Measurements from ENCODE around the gene TEAD1.

TEAD1 gene

DNA sequence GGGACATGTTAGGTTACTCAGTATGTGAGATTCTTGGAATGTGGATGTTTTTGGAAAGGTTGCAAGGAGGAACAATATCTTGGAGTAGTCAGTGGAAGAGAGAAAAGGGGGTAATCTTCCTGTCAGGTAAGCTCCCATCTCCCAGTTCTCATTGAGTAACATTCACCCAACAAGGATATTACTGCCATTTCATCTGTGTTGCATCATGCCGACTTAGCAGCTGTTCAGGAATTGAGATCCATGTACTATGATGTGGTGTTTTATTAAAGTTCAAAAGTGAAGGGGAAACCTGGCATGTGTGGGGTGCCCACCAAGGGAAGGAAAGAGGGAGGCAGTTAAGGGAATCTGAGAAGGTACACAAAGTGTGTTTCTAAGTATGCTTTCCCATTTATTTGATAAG lies 276.4 kb downstream of the TEAD1 start:
- no peak for DNase-seq
- peaks cover 7 to 16% of the 10 kb centered on the region in 2 donors for H3K9me3 Mint-ChIP-seq
- H3K27ac Mint-ChIP-seq: no peak overlapping the region
- no peaks in the 10 kb centered on the region for H3K4me1 Mint-ChIP-seq
- no peak for ATAC-seq (replicated peaks)
- H3K27me3 Mint-ChIP-seq: peaks cover 15 to 28% of the 10 kb centered on the region in 2 donors
- no peaks in the 10 kb centered on the region for H3K36me3 Mint-ChIP-seq
- H3K4me3 Mint-ChIP-seq: no peak overlapping the region

DNA sequence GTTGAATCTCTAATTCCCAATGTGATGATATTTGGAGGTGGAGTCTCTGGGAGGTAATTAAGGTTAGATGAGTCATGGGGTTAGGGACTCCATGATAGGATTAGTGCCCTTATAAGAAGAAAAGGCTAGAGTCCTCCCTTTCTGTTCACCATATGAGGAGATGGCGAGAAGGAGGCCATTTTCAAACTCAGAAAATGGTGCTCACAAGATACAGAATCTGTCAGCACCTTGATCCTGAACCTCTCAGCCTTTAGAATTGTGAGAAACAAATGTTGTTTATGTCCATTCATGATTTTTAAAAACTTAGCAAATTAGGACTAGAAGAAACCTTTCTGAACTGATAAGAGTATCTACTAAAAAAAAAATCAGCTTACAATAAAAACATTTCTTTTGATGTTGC lies 277.2 kb downstream of the TEAD1 start:
- H3K4me1 Mint-ChIP-seq: no peaks in the 10 kb centered on the region
- peaks cover 15 to 27% of the 10 kb centered on the region in 2 donors for H3K27me3 Mint-ChIP-seq
- peaks cover 10 to 18% of the 10 kb centered on the region in 2 donors for H3K9me3 Mint-ChIP-seq
- no peak overlapping the region for H3K27ac Mint-ChIP-seq
- ATAC-seq (replicated peaks) (no peak), DNase-seq (no peak)
- H3K36me3 Mint-ChIP-seq: no peaks in the 10 kb centered on the region
- H3K4me3 Mint-ChIP-seq: no peak overlapping the region

DNA sequence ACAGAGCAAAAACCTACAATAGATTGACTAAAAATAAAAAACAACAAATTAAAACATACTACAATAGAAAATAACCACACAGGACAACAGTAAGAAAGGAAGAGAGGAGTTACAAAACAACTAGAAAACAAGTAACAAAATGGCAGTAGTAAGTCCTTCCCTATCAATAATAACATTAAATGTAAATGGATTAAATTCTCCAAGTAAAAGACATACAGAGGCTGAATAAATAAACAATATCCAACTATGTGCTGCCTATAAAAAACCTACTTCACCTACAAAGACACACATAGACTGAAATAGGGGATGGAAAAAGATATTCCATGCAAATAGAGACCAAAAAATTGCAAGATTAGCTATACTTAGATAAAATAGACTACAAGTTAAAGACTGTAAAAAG lies 277.9 kb downstream of the TEAD1 start:
- Mint-ChIP-seq H3K9me3 (peaks cover 10 to 17% of the 10 kb centered on the region in 2 donors), H3K36me3 (no peaks in the 10 kb centered on the region), H3K27ac (no peak overlapping the region), H3K4me1 (no peaks in the 10 kb centered on the region), H3K27me3 (peaks cover 15 to 24% of the 10 kb centered on the region in 2 donors), H3K4me3 (no peak overlapping the region)
- ATAC-seq (replicated peaks): no peak
- DNase-seq: no peak

DNA sequence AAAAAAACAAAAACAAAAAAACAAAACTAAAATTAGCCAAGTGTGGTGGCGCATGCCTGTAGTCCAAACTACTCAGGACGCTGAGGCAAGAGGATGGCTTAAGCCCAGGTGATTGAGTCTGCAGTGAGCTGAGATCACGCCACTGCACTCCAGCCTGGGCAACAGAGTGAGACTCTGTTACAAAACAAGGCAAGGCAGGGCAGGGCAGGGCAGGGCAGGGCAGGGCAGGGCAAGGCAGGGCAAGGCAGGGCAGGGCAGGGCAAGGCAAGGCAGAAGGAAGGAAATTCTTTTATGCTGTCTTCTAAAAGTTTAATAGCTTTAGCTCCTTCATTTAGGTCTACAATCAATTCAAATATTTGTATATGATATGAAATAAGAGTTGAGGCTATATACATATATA lies 284.8 kb downstream of the TEAD1 start:
- peaks cover 2 to 4% of the 10 kb centered on the region in 2 donors for H3K9me3 Mint-ChIP-seq
- no peak overlapping the region for H3K27ac Mint-ChIP-seq
- no peak overlapping the region for H3K4me3 Mint-ChIP-seq
- H3K27me3 Mint-ChIP-seq: peaks cover 15 to 17% of the 10 kb centered on the region in 2 donors
- no peaks in the 10 kb centered on the region for H3K36me3 Mint-ChIP-seq
- no peak for DNase-seq
- peaks cover under 1 to 6% of the 10 kb centered on the region in 2 donors for H3K4me1 Mint-ChIP-seq
- ATAC-seq (replicated peaks): no peak

DNA sequence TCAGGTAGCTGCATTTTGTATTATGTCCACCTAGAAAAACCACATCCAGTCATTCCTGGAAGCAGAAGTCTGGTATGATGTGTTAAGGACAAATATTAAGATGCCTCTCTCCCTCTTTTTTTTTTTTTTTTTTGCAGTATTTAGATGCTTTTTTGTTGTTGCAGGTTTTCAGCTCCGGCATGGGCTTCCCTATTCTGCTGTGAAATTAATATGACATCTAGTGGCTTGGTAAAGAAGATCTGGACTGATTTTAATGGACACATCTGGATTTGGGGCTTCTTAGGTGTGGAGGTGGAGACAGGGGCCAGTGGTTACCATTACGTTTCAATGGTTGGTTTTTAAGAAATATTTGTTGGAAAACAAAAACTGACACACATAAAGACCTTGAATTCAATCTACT lies 287.4 kb downstream of the TEAD1 start:
- ATAC-seq (replicated peaks) (no peak), DNase-seq (no peak)
- H3K27ac Mint-ChIP-seq: no peak overlapping the region
- no peaks in the 10 kb centered on the region for H3K9me3 Mint-ChIP-seq
- H3K4me1 Mint-ChIP-seq: peaks cover 2 to 6% of the 10 kb centered on the region in 2 donors
- peaks cover 15 to 20% of the 10 kb centered on the region in 2 donors for H3K27me3 Mint-ChIP-seq
- H3K36me3 Mint-ChIP-seq: no peaks in the 10 kb centered on the region
- no peak overlapping the region for H3K4me3 Mint-ChIP-seq

DNA sequence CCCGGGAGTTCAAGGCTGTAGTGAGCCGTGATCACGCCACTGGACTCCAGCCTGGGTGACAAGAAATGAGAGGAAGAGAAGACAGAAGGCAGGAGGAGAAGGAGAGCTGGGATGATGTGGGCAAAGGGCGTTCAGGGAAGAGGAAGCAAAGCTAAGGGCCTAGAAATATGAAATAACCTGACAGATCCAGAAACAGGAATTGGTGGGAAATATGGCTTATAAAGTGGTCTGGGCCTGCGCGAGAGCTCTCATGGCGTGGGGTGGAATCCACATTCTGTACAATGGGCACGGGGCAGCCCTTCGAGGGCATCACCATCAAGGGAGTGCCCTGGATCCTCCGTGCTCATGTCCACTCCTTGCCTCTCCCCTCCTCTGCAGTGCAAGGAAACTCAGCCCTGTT lies 288.1 kb downstream of the TEAD1 start:
- ATAC-seq (replicated peaks) (no peak), DNase-seq (no peak)
- Mint-ChIP-seq H3K36me3 (no peaks in the 10 kb centered on the region), H3K27me3 (peaks cover 15 to 20% of the 10 kb centered on the region in 2 donors), H3K9me3 (no peaks in the 10 kb centered on the region), H3K4me1 (peaks cover 2 to 6% of the 10 kb centered on the region in 2 donors), H3K27ac (no peak overlapping the region), H3K4me3 (no peak overlapping the region)

DNA sequence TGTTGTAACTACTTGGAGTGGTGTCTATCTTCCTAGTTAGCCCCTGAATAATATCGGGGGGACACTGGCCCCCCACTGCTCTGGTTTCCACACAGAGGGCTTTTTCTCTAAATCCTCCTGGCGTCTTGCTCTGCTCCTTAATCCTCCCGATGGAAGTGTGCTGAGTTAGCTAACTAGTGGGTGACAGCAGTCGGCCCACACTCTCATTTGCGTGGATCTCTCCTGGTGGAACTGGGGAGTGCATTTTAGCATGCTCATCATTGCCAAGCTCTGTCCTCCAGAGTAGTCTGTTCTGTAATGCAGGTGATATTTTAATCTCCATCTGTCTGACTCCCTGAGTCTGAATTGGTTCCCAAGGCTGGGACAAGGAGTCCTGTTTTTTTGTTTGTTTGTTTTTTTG lies 288.8 kb downstream of the TEAD1 start:
- H3K4me3 Mint-ChIP-seq: no peak overlapping the region
- no peaks in the 10 kb centered on the region for H3K9me3 Mint-ChIP-seq
- DNase-seq (no peak), ATAC-seq (replicated peaks) (no peak)
- H3K4me1 Mint-ChIP-seq: peaks cover 2 to 6% of the 10 kb centered on the region in 2 donors
- no peak overlapping the region for H3K27ac Mint-ChIP-seq
- peaks cover 15 to 20% of the 10 kb centered on the region in 2 donors for H3K27me3 Mint-ChIP-seq
- H3K36me3 Mint-ChIP-seq: no peaks in the 10 kb centered on the region

DNA sequence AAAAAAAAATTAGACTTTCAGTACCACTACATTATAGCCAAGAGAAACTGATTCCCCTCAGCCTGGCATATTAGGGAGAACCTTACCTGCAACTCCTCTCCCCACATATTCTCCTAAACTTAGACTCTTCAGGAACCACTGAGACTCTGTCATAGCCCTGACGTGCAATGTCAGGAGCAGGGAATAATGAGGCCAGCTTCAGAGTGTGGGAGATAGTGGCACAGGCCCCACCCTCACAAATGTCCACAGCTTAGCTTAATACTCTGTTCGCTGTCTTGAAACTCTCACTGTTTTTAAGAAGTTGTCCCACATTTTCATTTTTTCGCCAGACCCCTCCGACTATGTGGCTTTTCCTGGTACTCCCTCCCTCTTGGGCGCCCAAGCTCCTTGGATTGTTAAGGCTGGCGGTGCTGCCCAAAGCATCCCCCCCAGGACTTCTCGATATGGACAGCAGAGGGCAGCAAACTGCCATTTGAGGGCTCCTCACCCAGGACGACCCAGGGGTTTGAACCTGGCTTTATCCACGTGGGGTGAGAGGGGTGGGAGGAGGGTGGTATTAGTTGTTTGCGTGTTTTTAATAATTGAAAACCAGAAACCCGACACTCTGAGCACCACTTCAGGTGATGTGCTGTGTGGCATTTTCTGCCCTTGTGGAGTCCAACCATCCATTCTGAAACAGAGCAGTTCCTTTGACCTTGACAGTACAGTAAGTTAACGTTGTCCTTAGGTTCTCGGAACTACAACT lies 289.7 kb downstream of the TEAD1 start:
- H3K9me3 Mint-ChIP-seq: no peaks in the 10 kb centered on the region
- H3K4me3 Mint-ChIP-seq: no peak overlapping the region
- ATAC-seq (replicated peaks): peak; percentile 90 to 95
- peak; percentile 40 for DNase-seq
- H3K36me3 Mint-ChIP-seq: no peaks in the 10 kb centered on the region
- peaks cover 2 to 6% of the 10 kb centered on the region in 2 donors for H3K4me1 Mint-ChIP-seq
- H3K27ac Mint-ChIP-seq: no peak overlapping the region
- peaks cover 15 to 20% of the 10 kb centered on the region in 2 donors for H3K27me3 Mint-ChIP-seq

DNA sequence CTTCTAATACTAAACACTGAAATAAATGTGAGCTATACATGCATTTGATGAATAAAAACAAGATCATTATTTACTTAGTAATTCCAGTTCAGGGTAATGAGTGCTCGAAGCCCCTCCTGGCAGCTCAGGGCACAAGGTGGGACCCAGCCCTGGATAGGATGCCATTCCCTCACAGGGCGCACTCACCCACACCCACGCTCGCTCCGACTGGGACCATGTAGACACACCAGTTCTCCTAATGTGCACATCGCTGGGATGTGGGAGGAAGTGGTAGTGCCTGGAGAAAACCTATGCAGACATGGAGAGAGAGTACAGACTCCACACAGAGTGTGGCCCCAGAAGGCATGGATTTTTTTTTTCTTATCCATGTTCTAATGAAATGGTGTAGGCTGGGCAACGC lies 290.4 kb downstream of the TEAD1 start:
- peaks cover 2 to 6% of the 10 kb centered on the region in 2 donors for H3K4me1 Mint-ChIP-seq
- H3K9me3 Mint-ChIP-seq: no peaks in the 10 kb centered on the region
- no peaks in the 10 kb centered on the region for H3K36me3 Mint-ChIP-seq
- H3K4me3 Mint-ChIP-seq: no peak overlapping the region
- no peak for DNase-seq
- no peak overlapping the region for H3K27ac Mint-ChIP-seq
- no peak for ATAC-seq (replicated peaks)
- H3K27me3 Mint-ChIP-seq: peaks cover 15 to 20% of the 10 kb centered on the region in 2 donors

DNA sequence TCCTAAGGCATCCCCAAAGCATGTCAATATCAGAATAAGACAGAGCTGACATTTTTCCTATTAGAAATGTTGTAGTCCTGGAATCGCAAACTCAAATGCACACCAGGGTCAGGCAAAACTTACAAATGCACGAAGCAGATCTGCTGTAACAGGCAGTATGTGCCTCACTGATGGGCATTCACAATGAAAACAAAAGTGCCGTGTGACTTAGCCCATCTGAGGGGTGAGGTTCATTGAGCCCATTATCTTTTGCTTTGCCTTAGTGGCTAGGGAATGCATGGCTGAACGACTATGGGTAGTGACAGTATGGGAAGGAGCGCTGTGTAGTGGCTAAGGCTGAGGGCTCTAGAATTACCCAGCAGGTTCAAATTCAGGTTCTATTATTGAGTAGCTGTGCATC lies 291.8 kb downstream of the TEAD1 start:
- DNase-seq: no peak
- peaks cover 15 to 20% of the 10 kb centered on the region in 2 donors for H3K27me3 Mint-ChIP-seq
- H3K9me3 Mint-ChIP-seq: no peaks in the 10 kb centered on the region
- no peak for ATAC-seq (replicated peaks)
- H3K4me1 Mint-ChIP-seq: peaks cover 2 to 6% of the 10 kb centered on the region in 2 donors
- no peak overlapping the region for H3K27ac Mint-ChIP-seq
- H3K36me3 Mint-ChIP-seq: no peaks in the 10 kb centered on the region
- no peak overlapping the region for H3K4me3 Mint-ChIP-seq

DNA sequence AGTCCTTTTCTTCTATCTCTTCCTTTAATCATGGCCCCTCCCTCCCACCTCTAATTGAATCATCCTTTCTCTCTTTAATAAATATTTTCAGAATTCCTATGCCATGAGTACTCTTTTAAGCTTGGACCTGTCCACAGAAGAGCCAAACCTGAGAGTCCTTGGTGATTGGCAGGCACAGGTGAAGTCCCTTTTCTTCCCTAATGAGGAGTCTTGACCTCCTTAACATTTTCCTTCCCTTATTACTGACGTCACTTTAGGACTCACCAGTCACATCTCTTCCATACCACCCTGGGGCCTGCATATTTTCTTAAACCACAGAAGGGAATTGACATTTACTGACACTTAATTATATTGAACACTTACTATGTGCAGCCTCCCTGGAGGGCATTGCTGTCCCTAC lies 293.9 kb downstream of the TEAD1 start:
- no peaks in the 10 kb centered on the region for H3K36me3 Mint-ChIP-seq
- no peak for DNase-seq
- peaks cover 0 to 6% of the 10 kb centered on the region in 2 donors for H3K27me3 Mint-ChIP-seq
- ATAC-seq (replicated peaks): no peak
- no peak overlapping the region for H3K4me3 Mint-ChIP-seq
- no peaks in the 10 kb centered on the region for H3K9me3 Mint-ChIP-seq
- peaks cover 0 to 2% of the 10 kb centered on the region in 2 donors for H3K4me1 Mint-ChIP-seq
- H3K27ac Mint-ChIP-seq: no peak overlapping the region

DNA sequence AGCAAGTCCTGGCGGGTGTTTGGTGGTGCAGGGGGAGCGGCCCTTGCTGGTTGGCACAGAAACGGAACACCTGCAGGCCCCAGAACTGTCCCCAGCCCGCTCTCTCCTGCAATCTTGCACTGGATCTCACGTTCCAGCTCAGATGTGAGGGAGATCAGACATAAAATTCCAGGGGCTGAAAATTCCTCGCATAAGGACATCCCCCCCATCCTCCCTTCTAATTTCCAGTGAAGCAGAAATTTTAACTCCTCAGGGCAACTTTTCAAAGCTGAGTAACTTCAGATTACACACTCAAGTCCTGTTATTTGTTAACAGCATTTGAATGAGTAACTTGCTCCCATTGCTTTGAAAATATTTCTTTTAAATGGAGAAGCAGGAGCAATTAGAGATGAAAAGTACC lies 294.6 kb downstream of the TEAD1 start:
- Mint-ChIP-seq H3K36me3 (no peaks in the 10 kb centered on the region), H3K9me3 (no peaks in the 10 kb centered on the region), H3K4me1 (peaks cover 0 to 2% of the 10 kb centered on the region in 2 donors), H3K4me3 (no peak overlapping the region), H3K27me3 (peaks cover 0 to 4% of the 10 kb centered on the region in 2 donors), H3K27ac (no peak overlapping the region)
- no peak for ATAC-seq (replicated peaks)
- DNase-seq: no peak

DNA sequence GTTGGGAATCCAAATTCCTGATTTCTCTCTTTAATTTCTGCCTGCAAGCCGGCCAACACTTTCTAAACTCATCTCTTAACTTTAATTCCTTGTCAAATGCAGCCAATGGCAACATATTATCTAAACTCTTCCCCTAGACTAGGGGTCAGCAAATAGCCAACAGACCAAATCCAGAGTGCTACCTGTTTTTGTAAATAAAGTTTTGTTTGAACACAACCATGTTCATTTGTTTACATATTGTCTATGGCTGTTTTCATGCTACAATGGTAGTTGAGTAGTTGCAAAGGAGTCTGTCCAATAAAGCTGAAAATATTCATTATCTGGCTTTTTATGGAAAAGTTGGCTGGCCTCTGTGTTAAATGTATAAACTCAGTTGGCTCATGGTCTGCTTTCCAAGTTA lies 297.7 kb downstream of the TEAD1 start:
- Mint-ChIP-seq H3K36me3 (no peaks in the 10 kb centered on the region), H3K27me3 (no peaks in the 10 kb centered on the region), H3K27ac (no peak overlapping the region), H3K9me3 (no peaks in the 10 kb centered on the region), H3K4me3 (no peak overlapping the region), H3K4me1 (no peaks in the 10 kb centered on the region)
- ATAC-seq (replicated peaks): no peak
- no peak for DNase-seq

DNA sequence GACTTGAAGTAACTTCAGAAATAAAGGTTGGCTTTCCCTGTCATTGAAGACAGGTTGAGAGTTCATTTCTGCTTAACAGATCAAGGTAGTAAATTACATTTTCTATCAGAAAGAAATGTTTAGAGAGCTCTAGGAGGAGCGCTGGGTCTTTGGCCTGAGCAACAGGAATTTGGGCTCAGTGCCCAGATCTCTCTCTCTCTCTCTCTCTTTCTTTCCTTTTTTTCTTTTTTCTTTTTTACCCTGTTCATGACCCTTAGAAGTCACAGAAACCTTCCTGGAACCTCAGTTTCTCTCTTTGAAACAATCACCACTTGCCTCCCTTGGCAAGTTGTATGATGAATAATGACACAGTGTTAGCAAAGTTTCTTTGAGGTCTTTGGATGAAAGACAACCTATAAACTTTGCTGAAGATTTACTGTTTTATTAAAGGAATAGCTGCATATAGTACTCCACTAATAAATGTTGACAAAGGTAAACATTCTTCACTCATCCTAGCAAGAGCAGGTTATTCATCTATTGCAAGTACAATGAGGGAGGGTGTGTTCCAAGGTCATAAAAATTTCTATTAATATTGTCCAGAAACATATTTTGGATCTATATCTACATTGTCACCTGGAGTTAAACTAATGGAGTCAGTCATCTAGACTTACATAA lies 299.4 kb downstream of the TEAD1 start:
- H3K9me3 Mint-ChIP-seq: no peaks in the 10 kb centered on the region
- ATAC-seq (replicated peaks) (no peak), DNase-seq (no peak)
- no peaks in the 10 kb centered on the region for H3K27me3 Mint-ChIP-seq
- H3K36me3 Mint-ChIP-seq: no peaks in the 10 kb centered on the region
- no peak overlapping the region for H3K27ac Mint-ChIP-seq
- H3K4me3 Mint-ChIP-seq: no peak overlapping the region
- no peaks in the 10 kb centered on the region for H3K4me1 Mint-ChIP-seq

DNA sequence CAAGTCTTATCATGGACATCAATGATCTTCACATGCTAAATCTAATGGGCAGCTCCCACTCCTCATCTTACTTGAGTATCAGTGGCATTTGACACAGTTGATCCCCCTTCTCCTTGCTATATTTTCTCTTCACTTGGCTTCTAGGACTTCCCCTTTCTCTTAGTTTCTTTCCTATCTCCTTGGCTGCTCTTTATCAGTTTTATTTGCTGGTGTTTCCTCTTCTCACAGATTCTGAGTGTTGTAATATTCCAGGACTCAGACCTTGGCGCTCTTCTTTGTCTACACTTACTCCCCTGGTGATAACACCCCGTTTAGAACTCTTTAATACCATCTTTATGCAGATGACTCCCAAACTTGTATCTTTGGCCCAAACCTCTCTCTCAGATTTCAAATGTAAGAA lies 301.0 kb downstream of the TEAD1 start:
- DNase-seq (no peak), ATAC-seq (replicated peaks) (no peak)
- no peaks in the 10 kb centered on the region for H3K27me3 Mint-ChIP-seq
- no peaks in the 10 kb centered on the region for H3K36me3 Mint-ChIP-seq
- H3K4me3 Mint-ChIP-seq: no peak overlapping the region
- no peak overlapping the region for H3K27ac Mint-ChIP-seq
- H3K9me3 Mint-ChIP-seq: no peaks in the 10 kb centered on the region
- H3K4me1 Mint-ChIP-seq: no peaks in the 10 kb centered on the region
